Stimulated activated naive CD4-positive, alpha-beta T cell treated with Interleukin-2 at 50 U/mL for 16 hours (primary cell): ENCODE measurements around the gene CENPM.
A peak's percentile ranks its signal among the peaks of the same experiment; 100 is the strongest.

Experiments used
- DNase-seq: peaks from one replicate; lab custom pipeline; 2025; lab: John Stamatoyannopoulos, UW

The CENPM gene

GRCh38 chr22:41932353-41932752 is 14.6 kb downstream of the CENPM start:
- no peak for DNase-seq

- no peak for DNase-seq
Measured at GRCh38 chr22:41931701-41932269, 15.2 kb downstream of the CENPM start.

GRCh38 chr22:41929418-41929810 is 17.5 kb downstream of the CENPM start:
- DNase-seq, result no peak

- DNase-seq, result no peak
Measured at GRCh38 chr22:41928593-41929417, 18.1 kb downstream of the CENPM start.

GRCh38 chr22:41927813-41928212 is 19.1 kb downstream of the CENPM start:
- DNase-seq, result no peak

GRCh38 chr22:41925783-41926460 is 21.0 kb downstream of the CENPM start:
- peak; percentile 75 for DNase-seq

GRCh38 chr22:41923595-41924276 is 23.2 kb downstream of the CENPM start:
- DNase-seq, result no peak

GRCh38 chr22:41922940-41923594 is 23.9 kb downstream of the CENPM start:
- DNase-seq, result no peak

GRCh38 chr22:41922328-41922727 is 24.6 kb downstream of the CENPM start:
- no peak for DNase-seq

GRCh38 chr22:41920271-41920976 is 26.5 kb downstream of the CENPM start:
- DNase-seq, result no peak

GRCh38 chr22:41919357-41920224 is 27.4 kb downstream of the CENPM start:
- DNase-seq, result peak; percentile 43

- no peak for DNase-seq
Measured at GRCh38 chr22:41917903-41918791, 28.8 kb downstream of the CENPM start.

GRCh38 chr22:41917375-41917902 is 29.5 kb downstream of the CENPM start:
- no peak for DNase-seq

- DNase-seq, result no peak
Measured at GRCh38 chr22:41916745-41917358, 30.1 kb downstream of the CENPM start.

- no peak for DNase-seq
Measured at GRCh38 chr22:41915786-41916493, 31.0 kb downstream of the CENPM start.

- peak; percentile 55 for DNase-seq
Measured at GRCh38 chr22:41915035-41915785, 31.7 kb downstream of the CENPM start, which contains the start of gene SHISA8. TSS of gene SHISA8 (minus strand) at chr22:41915074. CDS start at chr22:41914667, 407 bp downstream.

GRCh38 chr22:41914611-41915034 is 32.3 kb downstream of the CENPM start:
- no peak for DNase-seq
